GM20000 (cell line): ENCODE results near the gene AKR1B15.
"Not testable (repeated sequence)": the region's sequence is repeated elsewhere in the genome, so short reads cannot be mapped to it uniquely, and the experiment has no call there.

Source experiments
- DNase-seq: peaks from one replicate; pipeline ENCODE4 v3.0.0; 2012; ENCODE audit warnings: low spot score
- TF ChIP-seq, protein P1 (sequence below): IDR thresholded peaks from 2 replicates; pipeline ENCODE4 v1.5.1; 2012; ENCODE audit warnings: mild to moderate bottlenecking, control low read depth; ENCODE audit errors: extremely low read depth, missing control alignments

The AKR1B15 gene

DNA sequence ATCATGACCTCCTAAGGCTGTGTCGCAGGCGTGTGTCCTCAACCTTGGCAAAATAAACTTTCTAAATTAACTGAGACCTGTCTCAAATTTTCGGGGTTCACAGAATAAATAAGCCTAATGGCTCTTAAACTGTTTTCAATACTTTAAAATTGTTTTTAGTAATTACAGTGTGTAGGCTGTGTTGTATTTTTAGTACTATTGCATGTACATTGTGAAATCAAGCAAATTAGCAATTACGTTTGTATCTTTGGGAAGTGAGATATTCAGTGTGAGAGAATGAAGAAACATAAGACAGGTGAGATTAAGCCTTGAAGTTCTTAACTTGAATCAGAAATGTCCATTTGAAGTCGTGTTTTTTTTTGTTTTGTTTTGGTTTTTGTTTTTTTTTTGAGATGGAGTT lies 26.3 kb upstream of the AKR1B15 start:
- no peak for DNase-seq
- TF ChIP-seq, protein P1, sequence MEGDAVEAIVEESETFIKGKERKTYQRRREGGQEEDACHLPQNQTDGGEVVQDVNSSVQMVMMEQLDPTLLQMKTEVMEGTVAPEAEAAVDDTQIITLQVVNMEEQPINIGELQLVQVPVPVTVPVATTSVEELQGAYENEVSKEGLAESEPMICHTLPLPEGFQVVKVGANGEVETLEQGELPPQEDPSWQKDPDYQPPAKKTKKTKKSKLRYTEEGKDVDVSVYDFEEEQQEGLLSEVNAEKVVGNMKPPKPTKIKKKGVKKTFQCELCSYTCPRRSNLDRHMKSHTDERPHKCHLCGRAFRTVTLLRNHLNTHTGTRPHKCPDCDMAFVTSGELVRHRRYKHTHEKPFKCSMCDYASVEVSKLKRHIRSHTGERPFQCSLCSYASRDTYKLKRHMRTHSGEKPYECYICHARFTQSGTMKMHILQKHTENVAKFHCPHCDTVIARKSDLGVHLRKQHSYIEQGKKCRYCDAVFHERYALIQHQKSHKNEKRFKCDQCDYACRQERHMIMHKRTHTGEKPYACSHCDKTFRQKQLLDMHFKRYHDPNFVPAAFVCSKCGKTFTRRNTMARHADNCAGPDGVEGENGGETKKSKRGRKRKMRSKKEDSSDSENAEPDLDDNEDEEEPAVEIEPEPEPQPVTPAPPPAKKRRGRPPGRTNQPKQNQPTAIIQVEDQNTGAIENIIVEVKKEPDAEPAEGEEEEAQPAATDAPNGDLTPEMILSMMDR, result no peak

DNA sequence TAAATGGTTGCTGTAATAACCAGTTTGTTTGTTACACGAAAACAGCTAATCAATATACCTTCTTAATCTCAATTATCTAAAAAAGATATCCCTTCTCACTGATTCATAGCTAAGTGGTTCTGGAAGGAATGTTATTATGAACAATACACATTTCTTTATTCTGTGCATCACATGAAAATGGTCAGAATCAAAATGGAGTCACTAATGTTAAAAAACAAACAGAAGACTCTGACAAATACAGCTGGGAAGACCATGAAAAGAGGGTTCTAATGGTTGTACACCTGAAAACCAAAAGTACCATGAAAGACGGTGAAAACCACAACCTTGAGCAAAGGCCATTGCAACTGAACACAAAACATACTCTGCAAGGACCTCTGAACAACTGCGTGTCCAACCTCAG lies 23.5 kb upstream of the AKR1B15 start:
- DNase-seq, result not testable (repeated sequence)

DNA sequence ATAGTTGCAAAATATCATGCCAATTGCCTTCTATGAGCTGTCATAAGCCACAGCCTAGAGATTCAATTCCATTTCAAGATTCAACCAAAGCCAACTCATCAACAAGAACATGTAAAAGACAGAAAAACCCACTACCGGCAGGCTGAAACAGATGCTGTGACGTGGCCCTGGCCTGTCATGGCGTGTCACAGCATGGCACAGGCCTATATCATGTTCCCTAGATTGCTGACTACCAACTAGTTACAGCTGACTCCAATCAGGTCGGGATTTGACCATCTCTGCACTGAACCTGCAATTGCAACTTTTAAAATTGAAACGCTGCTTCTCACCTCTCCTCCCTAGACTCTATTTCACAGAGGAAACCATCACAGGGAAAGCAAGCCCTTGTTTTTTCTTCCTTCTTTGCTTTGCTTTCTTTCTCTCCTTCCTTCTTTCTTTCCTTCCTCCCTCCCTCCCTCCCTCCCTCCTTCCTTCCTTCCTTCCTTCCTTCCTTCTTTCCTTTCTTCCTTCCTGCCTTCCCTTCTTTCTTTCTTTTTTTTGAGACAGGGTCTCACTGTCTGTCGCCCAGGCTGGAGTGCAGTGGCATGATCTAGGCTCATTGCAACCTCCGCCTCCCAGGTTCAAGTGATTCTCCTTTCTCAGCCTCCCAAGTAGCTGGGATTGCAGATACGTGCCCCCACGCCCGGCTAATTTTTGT lies 22.2 kb upstream of the AKR1B15 start:
- not testable (repeated sequence) for DNase-seq

DNA sequence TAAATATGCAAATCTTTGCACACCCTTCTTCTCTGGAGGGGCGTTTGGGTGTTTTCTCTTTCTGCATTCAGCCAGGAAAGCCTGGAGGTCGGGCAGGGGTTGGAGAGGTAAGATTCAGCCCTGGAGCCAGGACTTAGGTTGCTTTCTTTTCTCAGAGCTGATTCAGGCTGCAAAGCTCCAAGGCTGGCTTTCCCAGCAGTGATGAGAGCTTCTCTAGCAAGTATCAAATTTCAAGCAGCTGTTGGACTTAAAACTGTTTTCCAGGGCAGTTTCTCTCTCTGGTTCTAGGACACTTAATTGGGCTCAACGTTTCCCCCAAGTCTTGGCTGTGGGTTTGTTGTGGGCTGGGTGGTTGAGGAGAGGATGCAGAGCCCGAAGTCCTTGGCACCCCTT lies 20.9 kb upstream of the AKR1B15 start:
- no peak for DNase-seq
- TF ChIP-seq, protein P1, result no peak

DNA sequence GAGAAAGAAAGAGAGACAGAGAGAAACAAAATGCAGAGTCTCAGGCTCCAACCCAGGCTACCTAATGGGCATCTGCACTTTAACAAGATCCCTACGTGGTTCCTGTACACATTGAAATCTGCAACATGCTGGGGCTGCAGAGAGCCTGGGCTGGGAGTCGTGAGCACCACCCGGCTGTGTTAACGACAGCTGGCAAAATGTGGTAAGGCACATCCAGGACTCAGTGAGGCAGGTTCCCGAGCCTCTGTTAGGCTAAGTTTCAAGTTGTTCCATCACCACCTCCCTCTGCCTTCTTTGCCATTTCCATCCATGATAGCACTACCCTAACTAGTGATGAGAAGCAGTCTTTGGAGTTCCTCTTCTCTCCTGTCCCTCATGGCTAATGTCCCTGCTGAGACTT lies 20.2 kb upstream of the AKR1B15 start:
- DNase-seq, result no peak
- TF ChIP-seq, protein P1, result no peak

DNA sequence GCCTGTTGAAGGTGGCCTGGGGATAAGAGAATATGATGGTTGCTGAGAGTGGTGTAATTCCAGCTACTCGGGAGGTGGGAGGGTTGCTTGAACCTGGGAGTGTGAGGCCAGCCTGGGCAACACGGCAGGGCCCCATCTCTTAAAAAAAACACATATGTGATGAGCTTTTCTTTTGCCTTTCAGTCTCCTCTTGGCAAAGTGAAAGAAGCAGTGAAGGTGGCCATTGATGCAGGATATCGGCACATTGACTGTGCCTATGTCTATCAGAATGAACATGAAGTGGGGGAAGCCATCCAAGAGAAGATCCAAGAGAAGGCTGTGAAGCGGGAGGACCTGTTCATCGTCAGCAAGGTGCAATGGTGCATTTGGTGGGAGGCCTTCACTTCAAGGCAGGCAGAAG lies 18.4 kb upstream of the AKR1B15 start:
- TF ChIP-seq, protein P1, result no peak
- DNase-seq, result no peak

DNA sequence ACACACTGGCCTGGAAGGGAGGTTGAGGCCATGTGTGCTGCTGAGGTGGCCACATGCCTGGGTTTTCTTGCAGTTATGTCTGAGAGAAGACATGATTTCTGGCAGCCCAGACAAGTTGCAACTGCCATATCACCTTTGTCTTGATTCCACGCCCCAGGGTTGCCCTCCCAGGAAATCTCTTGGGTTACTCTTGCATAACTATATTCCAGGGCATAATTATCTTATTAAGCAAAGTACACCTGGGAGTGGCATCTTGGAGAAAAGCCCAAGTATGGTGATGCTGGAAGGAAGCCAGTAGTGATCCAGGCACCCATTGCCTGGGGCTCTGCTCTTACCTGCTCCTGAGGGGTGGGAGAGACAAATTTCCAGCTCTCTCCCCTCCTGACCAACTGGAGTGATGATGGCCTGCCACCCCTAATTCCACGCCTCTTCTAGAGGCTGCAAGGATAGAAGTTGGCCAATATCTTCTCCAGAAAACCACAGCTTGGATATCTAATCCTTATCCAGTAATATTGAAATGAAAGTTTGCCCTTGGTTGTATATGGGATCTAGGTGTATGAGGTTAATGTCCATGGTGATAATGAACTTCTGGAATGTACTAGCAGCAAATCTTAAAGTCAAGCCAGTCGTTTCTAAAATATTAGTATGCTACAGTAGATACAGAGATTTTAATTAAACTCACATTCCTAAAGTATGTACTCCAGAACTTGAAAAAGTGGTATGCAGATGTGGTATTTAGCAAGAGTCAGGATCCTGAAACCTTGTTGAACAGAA lies 16.5 kb upstream of the AKR1B15 start:
- DNase-seq, result no peak
- TF ChIP-seq, protein P1, result no peak

DNA sequence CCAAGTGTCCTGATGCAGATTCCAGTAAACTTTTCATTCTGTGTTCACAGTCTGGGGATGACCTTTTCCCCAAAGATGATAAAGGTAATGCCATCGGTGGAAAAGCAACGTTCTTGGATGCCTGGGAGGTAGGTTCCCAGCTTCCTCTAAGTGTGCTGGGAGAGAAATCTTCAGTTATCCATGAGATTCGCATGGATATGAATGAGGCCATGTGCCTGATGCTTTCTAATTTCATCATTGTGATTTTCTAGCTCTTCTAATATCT lies 16.0 kb upstream of the AKR1B15 start:
- no peak for DNase-seq
- TF ChIP-seq, protein P1, result no peak
